ENCODE results near the gene ECE2.
A peak's percentile ranks its signal among the peaks of the same experiment; 100 is the strongest.

The ECE2 gene

GRCh38 chr3:184275961-184276910 is at the start of gene ECE2:
ECE2 (plus strand) TSS chr3:184276022; CDS start chr3:184276154, 132 bp downstream.
- DNase-seq = peak; percentile 26

DNA sequence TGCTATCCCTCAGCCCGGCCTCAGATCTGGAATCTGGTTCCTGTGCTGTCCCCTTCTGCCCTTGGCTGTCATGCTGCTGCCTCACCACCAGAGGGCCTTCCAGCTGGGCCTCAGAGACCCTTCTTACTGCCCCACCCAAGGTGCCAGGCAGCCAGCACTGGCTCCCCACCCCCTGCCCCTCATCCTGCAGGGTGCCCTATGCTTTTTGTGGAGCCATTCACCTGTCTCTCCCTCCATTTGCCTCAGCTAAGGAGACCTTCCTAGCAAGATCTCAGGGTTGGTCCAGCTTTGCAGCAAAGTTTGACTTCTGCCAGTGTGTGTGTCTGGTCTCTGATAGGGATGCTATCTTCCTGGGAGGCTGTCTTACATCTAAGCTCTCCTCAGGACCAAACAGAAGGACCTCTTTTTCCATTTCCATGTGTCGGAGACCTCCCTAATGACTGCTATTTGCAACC is 48.3 kb upstream of the ECE2 start:
- peak; percentile 69 for DNase-seq

GRCh38 chr3:184228376-184229137 is 47.3 kb upstream of the ECE2 start:
- DNase-seq = no peak

DNA sequence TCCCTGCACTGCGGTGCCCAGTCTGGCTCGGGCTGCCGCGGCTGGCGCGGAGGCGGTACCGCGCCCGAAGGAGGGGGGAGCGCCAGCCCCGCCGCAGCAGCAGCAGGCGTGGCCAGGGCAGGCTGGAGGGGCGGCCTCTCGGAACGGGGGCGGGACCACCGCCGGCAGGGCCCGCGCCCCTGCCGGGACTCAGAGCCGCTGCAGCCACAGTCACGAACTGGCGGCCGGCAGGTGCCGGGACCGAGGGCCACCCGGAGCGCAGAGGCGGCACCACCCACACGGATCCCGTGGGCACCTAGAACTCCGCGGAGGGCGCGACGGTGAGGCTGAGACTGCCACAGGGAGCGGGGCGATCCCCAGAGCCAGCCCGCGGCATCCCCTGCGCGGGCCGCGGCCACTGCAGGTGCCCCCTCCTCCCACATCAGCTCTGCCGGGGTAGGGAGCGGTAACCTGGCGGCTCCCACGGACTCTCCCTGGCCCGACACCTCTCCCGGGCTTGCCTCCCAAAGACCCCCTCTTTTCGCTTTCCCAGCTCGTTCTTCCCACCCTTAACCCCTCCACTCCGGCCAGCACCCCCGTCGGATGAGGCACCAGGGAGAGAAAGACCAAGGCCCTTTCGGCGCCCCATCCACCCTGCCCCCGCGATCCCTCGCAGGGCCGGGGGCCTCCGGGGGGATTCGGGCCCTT is 46.3 kb upstream of the ECE2 start, which contains the start of gene VWA5B2:
VWA5B2 (plus strand) TSS at position 192 of the 687 bp plus-strand sequence. CDS start 944 bp downstream, outside the sequence.
- peak; percentile 92 for DNase-seq

DNA sequence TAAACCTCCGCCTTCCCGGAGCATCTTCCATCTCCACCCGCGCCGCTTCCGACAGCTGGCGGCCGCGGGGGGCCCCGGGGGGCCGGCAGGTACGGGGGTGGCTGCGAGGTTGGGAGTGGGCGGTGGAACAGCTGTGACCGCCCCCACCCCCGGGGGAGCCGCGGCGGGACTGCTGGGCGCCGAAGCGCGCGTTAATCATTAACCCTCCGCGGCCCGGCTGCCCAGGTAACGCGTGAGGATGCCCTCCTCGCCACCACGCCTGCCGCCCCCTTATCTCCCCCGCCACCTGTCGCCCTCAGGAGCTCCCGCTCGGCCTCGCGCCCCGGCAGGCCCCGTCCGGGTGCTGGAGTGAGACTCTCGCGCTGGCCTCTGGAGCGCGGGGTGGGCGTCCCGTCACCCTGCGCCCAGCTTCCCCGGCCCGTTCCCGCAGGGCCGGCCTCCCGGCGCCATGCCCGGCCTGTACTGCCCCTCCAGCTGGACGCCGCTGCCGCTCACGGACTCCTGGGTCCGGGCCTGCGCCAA is 45.7 kb upstream of the ECE2 start:
- peak; percentile 89 for DNase-seq

DNA sequence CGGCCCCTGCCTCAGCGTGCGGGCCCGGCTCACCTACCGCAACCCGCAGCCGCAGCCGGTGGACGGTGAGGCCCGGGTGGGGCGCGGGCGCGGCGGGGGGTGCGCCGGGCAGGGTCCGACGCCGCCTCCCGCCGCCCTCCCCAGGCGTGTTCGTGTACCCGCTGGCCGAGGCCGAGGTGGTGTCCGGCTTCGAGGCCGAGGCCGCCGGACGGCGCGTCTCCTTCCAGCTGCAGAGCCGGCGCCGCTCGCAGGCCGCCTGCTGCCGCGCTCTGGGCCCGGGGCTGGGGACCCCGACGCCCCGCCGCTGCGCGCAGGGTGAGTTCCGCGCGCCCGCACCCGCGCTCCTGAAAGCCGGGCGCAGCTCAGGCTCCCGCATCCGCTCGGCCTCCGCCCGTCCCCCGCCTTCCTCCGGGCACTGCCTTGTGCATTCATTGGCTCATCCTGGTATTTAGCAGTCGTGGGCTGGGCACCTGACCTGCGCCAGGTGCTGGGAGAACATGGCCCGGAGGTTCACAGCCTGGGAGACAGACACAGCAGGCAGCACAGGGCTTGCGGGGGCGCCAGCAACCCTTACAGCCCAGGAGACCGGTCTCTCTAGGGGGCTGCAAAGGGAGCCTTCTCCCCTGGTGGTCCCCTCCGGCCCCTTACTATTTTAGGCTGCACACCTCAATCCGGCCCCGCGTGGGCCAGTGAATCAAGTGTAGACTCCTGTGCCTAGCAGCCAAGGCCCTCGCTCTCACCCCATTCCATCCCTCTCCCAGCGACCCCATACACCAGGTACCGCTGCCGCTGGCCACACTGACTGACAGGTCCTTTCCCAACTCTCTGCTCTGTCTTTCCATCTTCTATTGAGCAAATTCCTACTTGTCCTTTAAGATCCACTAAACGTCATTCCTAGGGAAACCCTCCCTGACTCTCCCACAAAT is 45.0 kb upstream of the ECE2 start:
- peak; percentile 93 for DNase-seq

- no peak for DNase-seq
Observed at GRCh38 chr3:184231671-184232070, 44.2 kb upstream of the ECE2 start.

DNA sequence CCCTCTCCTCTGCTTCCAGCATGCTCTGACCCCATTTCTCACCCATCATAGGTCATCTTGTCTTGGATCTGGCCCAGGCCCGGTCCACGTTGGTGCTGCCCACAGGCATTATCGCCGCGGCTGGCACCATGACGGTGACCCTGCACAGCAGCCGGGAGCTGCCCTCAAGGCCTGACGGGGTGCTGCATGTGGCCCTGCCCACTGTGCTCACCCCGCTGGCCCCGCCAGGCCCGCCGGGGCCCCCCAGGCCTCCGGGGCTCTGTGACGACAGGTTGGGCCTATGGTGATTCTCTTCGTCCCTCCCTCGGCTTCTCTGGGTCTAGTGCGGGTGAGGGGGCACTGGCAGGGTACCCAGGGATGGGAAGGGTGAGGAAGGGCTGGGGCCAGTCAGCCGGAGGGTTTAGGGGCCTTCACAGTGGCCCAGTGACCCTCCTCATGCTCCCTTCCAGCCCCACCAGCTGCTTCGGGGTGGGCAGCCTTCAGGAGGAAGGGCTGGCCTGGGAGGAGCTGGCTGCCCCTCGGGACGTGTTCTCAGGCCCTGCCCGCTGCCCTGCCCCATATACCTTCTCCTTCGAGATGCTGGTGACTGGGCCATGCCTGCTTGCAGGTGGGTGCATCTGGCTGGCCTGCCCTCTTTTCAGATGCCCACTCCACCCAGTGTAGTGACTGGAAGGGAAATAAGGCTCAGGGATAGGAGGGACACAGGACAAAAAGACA is 42.5 kb upstream of the ECE2 start:
- no peak for DNase-seq

DNA sequence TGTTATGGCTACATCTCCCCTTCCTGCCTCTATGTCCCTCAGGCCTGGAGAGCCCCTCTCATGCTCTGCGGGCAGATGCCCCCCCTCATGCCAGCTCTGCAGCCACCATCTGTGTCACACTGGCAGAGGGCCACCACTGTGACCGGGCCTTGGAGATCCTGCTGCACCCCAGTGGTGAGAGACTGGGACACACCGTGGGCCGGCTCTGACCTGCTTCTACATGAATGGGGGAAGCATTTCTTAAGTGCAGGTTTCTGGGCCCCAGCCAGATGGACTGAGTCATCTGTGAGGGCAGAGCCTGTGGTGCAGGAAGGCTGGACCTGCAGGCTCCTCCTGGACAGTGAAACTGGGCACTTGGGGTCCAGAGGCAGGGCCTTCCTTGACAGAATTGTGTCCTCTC is 41.6 kb upstream of the ECE2 start:
- DNase-seq = no peak

DNA sequence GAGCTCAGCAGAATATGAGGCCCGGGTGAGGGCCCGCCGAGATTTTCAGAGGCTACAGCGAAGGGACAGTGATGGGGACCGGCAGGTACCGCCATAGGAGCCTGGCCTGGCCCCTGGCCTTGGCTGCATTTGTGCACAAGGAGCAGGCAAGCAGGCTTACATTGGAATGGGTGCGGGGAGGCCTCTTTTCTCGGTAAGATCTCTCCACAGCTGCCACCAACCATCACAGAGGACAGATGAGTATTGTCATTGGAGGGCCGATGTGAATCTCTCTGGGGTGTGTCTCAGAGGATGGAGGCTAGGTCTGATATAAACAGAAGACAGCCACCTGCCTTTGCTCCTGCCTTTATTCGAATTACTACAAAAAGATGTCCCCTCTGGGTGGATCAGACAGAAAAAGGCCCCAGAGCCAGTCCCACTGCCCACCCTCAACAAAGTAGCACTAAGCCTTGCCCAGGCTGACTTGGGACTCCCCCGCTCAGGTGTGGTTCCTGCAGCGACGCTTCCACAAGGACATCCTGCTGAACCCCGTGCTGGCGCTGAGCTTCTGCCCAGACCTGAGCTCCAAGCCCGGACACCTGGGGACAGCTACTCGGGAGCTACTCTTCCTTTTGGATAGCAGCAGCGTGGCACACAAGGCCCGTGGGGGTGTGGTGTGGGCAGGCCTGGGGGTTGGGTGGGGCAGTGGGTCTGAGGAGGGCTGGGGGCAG is 41.0 kb upstream of the ECE2 start:
- DNase-seq = no peak

GRCh38 chr3:184235381-184236032 is 40.3 kb upstream of the ECE2 start:
- no peak for DNase-seq

GRCh38 chr3:184236033-184236410 is 39.8 kb upstream of the ECE2 start:
- no peak for DNase-seq

GRCh38 chr3:184236636-184237035 is 39.2 kb upstream of the ECE2 start:
- DNase-seq = no peak

- no peak for DNase-seq
Observed at GRCh38 chr3:184237211-184237610, 38.6 kb upstream of the ECE2 start.

- DNase-seq = no peak
Observed at GRCh38 chr3:184237807-184238206, 38.0 kb upstream of the ECE2 start.

- DNase-seq = no peak
Observed at GRCh38 chr3:184238246-184238818, 37.5 kb upstream of the ECE2 start.

GRCh38 chr3:184239221-184239620 is 36.6 kb upstream of the ECE2 start:
- DNase-seq = no peak

DNA sequence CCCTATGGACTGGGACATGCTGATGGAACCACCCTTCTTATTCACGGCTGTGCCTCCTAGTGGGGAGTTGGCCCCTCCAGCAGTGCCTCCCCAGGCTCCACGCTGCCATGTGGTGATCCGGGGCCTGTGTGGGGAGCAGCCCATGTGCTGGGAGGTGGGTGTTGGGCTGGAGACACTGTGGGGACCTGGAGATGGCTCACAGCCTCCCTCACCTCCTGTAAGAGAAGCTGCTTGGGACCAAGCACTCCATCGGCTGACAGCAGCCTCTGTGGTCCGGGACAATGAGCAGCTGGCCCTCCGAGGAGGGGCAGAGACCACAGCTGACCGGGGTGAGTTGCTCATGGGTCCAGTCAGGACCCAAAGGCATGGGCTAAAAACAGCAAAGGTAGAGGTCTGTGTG is 36.1 kb upstream of the ECE2 start:
- DNase-seq = no peak

DNA sequence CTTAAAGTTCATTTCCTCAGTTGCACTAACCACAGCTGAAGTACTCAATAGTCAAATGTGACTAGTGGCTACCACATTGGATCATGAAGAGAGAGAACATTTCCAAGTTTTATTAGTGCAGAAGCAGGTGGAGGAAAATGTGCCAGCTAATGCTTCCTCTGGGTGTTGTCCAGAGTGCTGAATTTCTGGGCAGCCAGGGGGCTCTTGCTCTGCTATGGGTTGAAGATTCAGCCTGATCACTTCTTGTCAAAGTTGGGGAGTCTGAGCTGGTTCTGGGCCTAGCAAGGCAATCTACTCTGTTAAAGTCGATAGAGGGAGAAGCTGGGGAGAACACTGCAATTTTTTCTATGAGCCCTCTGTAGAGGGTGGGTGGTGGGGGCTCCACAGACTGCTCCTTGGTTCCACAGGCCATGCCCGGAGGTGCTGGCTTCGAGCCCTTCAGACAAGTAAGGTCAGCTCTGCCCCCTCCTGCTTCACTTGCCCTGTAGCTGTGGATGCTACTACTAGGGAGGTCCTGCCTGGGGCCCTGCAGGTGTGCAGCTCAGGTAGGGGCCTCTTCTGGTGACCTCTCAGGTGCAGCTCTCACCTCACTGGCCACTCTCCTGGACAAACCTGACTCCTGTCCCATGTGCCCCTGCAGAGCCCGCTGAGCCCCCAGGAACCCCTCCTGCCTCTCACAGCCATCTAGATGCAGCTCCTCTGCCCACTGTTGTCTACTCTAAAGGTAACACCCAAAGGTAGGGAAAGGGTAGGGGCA is 35.3 kb upstream of the ECE2 start:
- DNase-seq = no peak

Measured in NCI-H146 (cell line).